Right ventricle myocardium superior (tissue), 1 donor: ENCODE results near the gene ACTL8. TPM values are rescaled to one million over a fixed set of nuclear protein-coding genes. Genes with fewer than 3 reads are reported as not detected.
A peak's percentile ranks its signal among the peaks of the same experiment; 100 is the strongest.
"Not testable (repeated sequence)": the region's sequence is repeated elsewhere in the genome, so short reads cannot be mapped to it uniquely, and the experiment has no call there.

Experiments used
- ATAC-seq: fragments of 200-7000 bp; cut with Tn5 transposase; one replicate; pipeline ENCODE4 v1.9.1; 2020; ENCODE audit warnings: mild to moderate bottlenecking; ENCODE audit not compliant: poor library complexity
- DNase-seq: peaks from one replicate; pipeline ENCODE4 v3.0.0-alpha.2; 2020
- intact Hi-C: fragments of 100-400 bp; cut with DNase I; formaldehyde crosslinking; loops from one replicate; pipeline ENCODE4 v1.11.2; 2022
- total RNA-seq: library from RNA; stranded (reverse); fragmentation: NEBNext Ultra II Directional; extraction: Animal tissue kit (Norgen Biotek cat#: 25700); gene quantifications from one replicate; pipeline ENCODE4 v1.2.1, GENCODE V29; 2021
- donor health status: DM: no; HTN: yes; CAD: no; lungs with severe emphysema.

Gene ACTL8
- total RNA-seq, 1 donor from 2014 or later: not detected

GRCh38 chr1:17732475-17732874 is 22.7 kb upstream of the ACTL8 start:
- DNase-seq: no peak
- no peak for ATAC-seq
- intact Hi-C loops: no loop called here

GRCh38 chr1:17733661-17734060 is 21.5 kb upstream of the ACTL8 start:
- no peak for ATAC-seq
- DNase-seq: no peak
- intact Hi-C loops: no loop called here

- intact Hi-C loops: no loop called here
- no peak for DNase-seq
- no peak for ATAC-seq
These were observed 20.5 kb upstream of the ACTL8 start for GRCh38 chr1:17734609-17735008.

GRCh38 chr1:17735348-17735747 is 19.8 kb upstream of the ACTL8 start:
- intact Hi-C loops: no loop called here
- no peak for DNase-seq
- ATAC-seq: no peak

- no peak for ATAC-seq
- intact Hi-C loops: no loop called here
- DNase-seq: no peak
These were observed 19.3 kb upstream of the ACTL8 start for GRCh38 chr1:17735793-17736192.

- intact Hi-C loops: no loop called here
- ATAC-seq (no peak), DNase-seq (no peak)
These were observed 18.5 kb upstream of the ACTL8 start for GRCh38 chr1:17736625-17737024.

- ATAC-seq (no peak), DNase-seq (no peak)
- intact Hi-C loops: no loop called here
These were observed 16.1 kb upstream of the ACTL8 start for GRCh38 chr1:17739050-17739449.

- intact Hi-C loops: no loop called here
- DNase-seq (no peak), ATAC-seq (no peak)
These were observed 14.1 kb upstream of the ACTL8 start for GRCh38 chr1:17741052-17741451.

- no peak for DNase-seq
- ATAC-seq: peak; percentile 55
- intact Hi-C loops: no loop called here
These were observed 12.6 kb upstream of the ACTL8 start for GRCh38 chr1:17742583-17742982.

- intact Hi-C loops: no loop called here
- ATAC-seq: no peak
- DNase-seq: no peak
These were observed 12.0 kb upstream of the ACTL8 start for GRCh38 chr1:17743008-17743647.

GRCh38 chr1:17743925-17744324 is 11.2 kb upstream of the ACTL8 start:
- DNase-seq (no peak), ATAC-seq (no peak)
- intact Hi-C loops: no loop called here

GRCh38 chr1:17744666-17745478 is 10.3 kb upstream of the ACTL8 start:
- no peak for ATAC-seq
- intact Hi-C loops: no loop called here
- no peak for DNase-seq

- DNase-seq (no peak), ATAC-seq (no peak)
- intact Hi-C loops: no loop called here
These were observed 9.6 kb upstream of the ACTL8 start for GRCh38 chr1:17745479-17745955.

GRCh38 chr1:17746281-17746680 is 8.9 kb upstream of the ACTL8 start:
- DNase-seq, ATAC-seq, intact Hi-C loops: not testable (repeated sequence)

GRCh38 chr1:17746920-17747319 is 8.2 kb upstream of the ACTL8 start:
- no peak for ATAC-seq
- intact Hi-C loops: no loop called here
- DNase-seq: no peak

GRCh38 chr1:17750333-17750732 is 4.8 kb upstream of the ACTL8 start:
- no peak for ATAC-seq
- no peak for DNase-seq
- intact Hi-C loops: no loop called here

GRCh38 chr1:17752356-17752755 is 2.8 kb upstream of the ACTL8 start:
- intact Hi-C loops: no loop called here
- DNase-seq (no peak), ATAC-seq (no peak)

- ATAC-seq: no peak
- DNase-seq: no peak
- intact Hi-C loops: no loop called here
These were observed 2.3 kb downstream of the ACTL8 start for GRCh38 chr1:17757426-17757825.

GRCh38 chr1:17759114-17759513 is 4.0 kb downstream of the ACTL8 start:
- ATAC-seq: no peak
- DNase-seq: no peak
- intact Hi-C loops: no loop called here

- no peak for DNase-seq
- intact Hi-C loops: no loop called here
- ATAC-seq: no peak
These were observed 7.2 kb downstream of the ACTL8 start for GRCh38 chr1:17762313-17762712.
